ENCODE results near the gene KLF5.

DNA sequence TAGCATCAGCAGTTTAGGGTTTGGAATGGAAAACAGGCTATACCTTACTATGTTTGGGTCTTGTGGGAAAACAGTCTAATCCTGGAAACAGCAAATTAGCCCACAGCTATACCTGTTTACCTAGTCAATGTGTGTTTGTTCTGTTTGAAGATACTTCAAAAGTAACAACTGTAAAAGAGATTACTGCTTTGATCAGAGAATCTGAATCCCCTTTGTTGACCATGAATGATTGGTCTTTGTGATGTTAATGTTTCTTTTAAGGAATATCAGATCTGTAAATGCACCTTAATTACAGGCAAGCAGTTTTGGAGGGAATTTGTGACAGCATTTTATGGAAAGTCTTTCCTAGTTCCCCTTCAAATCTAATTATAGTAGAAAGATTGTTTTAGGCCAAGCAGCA, 20.7 kb upstream of the KLF5 start:
- TF ChIP-seq NFIC (IDR thresholded peaks at IDR 0.05) = no peak
- no peak for TF ChIP-seq CEBPB (IDR thresholded peaks at IDR 0.05)
- no peak for TF ChIP-seq EP300 (IDR thresholded peaks at IDR 0.05; ENCODE audit: borderline replicate concordance)
- TF ChIP-seq FOXM1 (IDR thresholded peaks at IDR 0.05; ENCODE audit: borderline replicate concordance, low read depth) = no peak
- no peak for TF ChIP-seq RAD21 (IDR thresholded peaks at IDR 0.05; ENCODE audit: low read depth)
- TF ChIP-seq TAF1 (IDR thresholded peaks at IDR 0.05; ENCODE audit: low read depth) = no peak
- no peak for TF ChIP-seq YY1 (IDR thresholded peaks at IDR 0.05; ENCODE audit: low read depth)
- no peak for TF ChIP-seq CREB1 (IDR thresholded peaks at IDR 0.05; ENCODE audit: low read depth)
- TF ChIP-seq, protein P1, sequence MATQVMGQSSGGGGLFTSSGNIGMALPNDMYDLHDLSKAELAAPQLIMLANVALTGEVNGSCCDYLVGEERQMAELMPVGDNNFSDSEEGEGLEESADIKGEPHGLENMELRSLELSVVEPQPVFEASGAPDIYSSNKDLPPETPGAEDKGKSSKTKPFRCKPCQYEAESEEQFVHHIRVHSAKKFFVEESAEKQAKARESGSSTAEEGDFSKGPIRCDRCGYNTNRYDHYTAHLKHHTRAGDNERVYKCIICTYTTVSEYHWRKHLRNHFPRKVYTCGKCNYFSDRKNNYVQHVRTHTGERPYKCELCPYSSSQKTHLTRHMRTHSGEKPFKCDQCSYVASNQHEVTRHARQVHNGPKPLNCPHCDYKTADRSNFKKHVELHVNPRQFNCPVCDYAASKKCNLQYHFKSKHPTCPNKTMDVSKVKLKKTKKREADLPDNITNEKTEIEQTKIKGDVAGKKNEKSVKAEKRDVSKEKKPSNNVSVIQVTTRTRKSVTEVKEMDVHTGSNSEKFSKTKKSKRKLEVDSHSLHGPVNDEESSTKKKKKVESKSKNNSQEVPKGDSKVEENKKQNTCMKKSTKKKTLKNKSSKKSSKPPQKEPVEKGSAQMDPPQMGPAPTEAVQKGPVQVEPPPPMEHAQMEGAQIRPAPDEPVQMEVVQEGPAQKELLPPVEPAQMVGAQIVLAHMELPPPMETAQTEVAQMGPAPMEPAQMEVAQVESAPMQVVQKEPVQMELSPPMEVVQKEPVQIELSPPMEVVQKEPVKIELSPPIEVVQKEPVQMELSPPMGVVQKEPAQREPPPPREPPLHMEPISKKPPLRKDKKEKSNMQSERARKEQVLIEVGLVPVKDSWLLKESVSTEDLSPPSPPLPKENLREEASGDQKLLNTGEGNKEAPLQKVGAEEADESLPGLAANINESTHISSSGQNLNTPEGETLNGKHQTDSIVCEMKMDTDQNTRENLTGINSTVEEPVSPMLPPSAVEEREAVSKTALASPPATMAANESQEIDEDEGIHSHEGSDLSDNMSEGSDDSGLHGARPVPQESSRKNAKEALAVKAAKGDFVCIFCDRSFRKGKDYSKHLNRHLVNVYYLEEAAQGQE (IDR thresholded peaks at IDR 0.05; ENCODE audit: low read depth) = no peak
- no peak for TF ChIP-seq TEAD4 (IDR thresholded peaks at IDR 0.05)
- TF ChIP-seq, protein P2, sequence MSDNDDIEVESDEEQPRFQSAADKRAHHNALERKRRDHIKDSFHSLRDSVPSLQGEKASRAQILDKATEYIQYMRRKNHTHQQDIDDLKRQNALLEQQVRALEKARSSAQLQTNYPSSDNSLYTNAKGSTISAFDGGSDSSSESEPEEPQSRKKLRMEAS (IDR thresholded peaks at IDR 0.05) = no peak
- no peak for TF ChIP-seq ZBTB7A (IDR thresholded peaks at IDR 0.05; ENCODE audit: low read depth)
- no peak for TF ChIP-seq TCF12 (IDR thresholded peaks at IDR 0.05; ENCODE audit: low read depth)
- TF ChIP-seq EGR1 (IDR thresholded peaks at IDR 0.05) = no peak
